Upper lobe of left lung (tissue), 6 donors: ENCODE results near the gene MYADML2. TPM values are rescaled to one million over a fixed set of nuclear protein-coding genes. Genes with fewer than 3 reads are reported as not detected.

ENCODE experiments used
- ATAC-seq, 2 donors: fragments of 200-7000 bp; cut with Tn5 transposase; one replicate each; pipeline ENCODE4 v1.9.1; 2022; ENCODE audit warnings: mild to moderate bottlenecking in 2 of 2, moderate library complexity in 2 of 2; ENCODE audit not compliant: low FRiP score in 2 of 2
- DNase-seq, 2 donors: peaks; one replicate each; pipeline ENCODE4 v3.0.0-alpha.2; 2019 to 2020
- H3K27ac ChIP-seq, 4 donors: fragments of 200-600 bp; sonication (generic); one replicate each; pipeline ENCODE4 v1.5.1; 2016 to 2019
- H3K27me3 ChIP-seq, 4 donors: fragments of 200-600 bp; sonication (generic); one replicate each; pipeline ENCODE4 v1.5.1; 2017 to 2019
- H3K36me3 ChIP-seq, 4 donors: fragments of 200-600 bp; sonication (generic); one replicate each; pipeline ENCODE4 v1.5.1; 2016 to 2019
- H3K4me1 ChIP-seq, 4 donors: fragments of 200-600 bp; sonication (generic); one replicate each; pipeline ENCODE4 v1.5.1; 2018 to 2019
- H3K4me3 ChIP-seq, 4 donors: fragments of 200-600 bp; sonication (generic); one replicate each; pipeline ENCODE4 v1.5.1; 2017 to 2019; ENCODE audit warnings: mild to moderate bottlenecking in 2 of 4, moderate library complexity in 1 of 4
- H3K9me3 ChIP-seq, 4 donors: fragments of 200-600 bp; sonication (generic); one replicate each; pipeline ENCODE4 v1.5.1; 2018 to 2019
- CTCF ChIP-seq, 6 experiments: fragments of 450-650 bp in 4 of 6; fragments of 200-600 bp in 2 of 6; sonication (generic) in 2 of 6; IDR thresholded peaks; one replicate each; pipeline ENCODE4 v1.5.1; 2016 to 2019; ENCODE audit warnings: antibody characterized with exemption in 6 of 6
- EP300 ChIP-seq, 4 donors: sonication (generic); formaldehyde crosslinking; IDR thresholded peaks; one replicate each; pipeline ENCODE4 v1.5.1; 2017; ENCODE audit warnings: antibody characterized with exemption in 4 of 4, control low read depth in 2 of 4
- POLR2A ChIP-seq, 4 donors: fragments of 450-650 bp; IDR thresholded peaks; one replicate each; pipeline ENCODE4 v1.5.1; 2016 to 2017; ENCODE audit warnings: antibody characterized with exemption in 4 of 4, mild to moderate bottlenecking in 2 of 4
- POLR2AphosphoS5 ChIP-seq, 2 donors: sonication (generic); formaldehyde crosslinking; IDR thresholded peaks; one replicate each; pipeline ENCODE4 v1.5.1; 2017; ENCODE audit warnings: antibody characterized with exemption in 2 of 2
- WGBS, 2 donors: methylation state at CpG; one replicate each; pipeline ENCODE4 v1.1.5; 2017 to 2018; 5-methylcytosine and 5-hydroxymethylcytosine counted together
- total RNA-seq, 6 donors: library from RNA; depleted of rRNA in 4 of 6; stranded (reverse); fragments of >200 nt in 4 of 6; gene quantifications; one replicate each; pipeline versions ENCODE4 v1.1.0 to v1.2.1, GENCODE V29; 2016 to 2021
- donor health status: DM: no; HTN: no; CAD: no; lungs with moderate emphysema.
- donor health status: DM: no; HTN: yes; CAD: no; lungs with severe emphysema.

Gene MYADML2
- total RNA-seq, 6 donors from 2014 or later, result not detected

GRCh38 chr17:81968396-81968745 is 21.3 kb upstream of the MYADML2 start:
- H3K27ac ChIP-seq, result peak overlapping the region in 3 of 4 donors; percentile 17 to 78 (median 55)
- H3K4me3 ChIP-seq, result peak overlapping the region in 1 of 4 donors; percentile 25
- WGBS, 2 donors, result 58 to 63% methylated on average over 7 of the region's 7 CpGs

GRCh38 chr17:81967533-81968395 is 20.7 kb upstream of the MYADML2 start:
- Histone ChIP-seq H3K4me1 (peaks cover 17 to 36% (median 21%) of the 10 kb centered on the region in 4 donors), H3K27ac (peak overlapping the region; percentile 17 to 78 (median 56))

More at GRCh38 chr17:81968396-81968745, 21.3 kb upstream of the MYADML2 start:
- no peak for ATAC-seq
- no peak for DNase-seq
- Histone ChIP-seq H3K27me3 (no peaks in the 10 kb centered on the region), H3K9me3 (no peaks in the 10 kb centered on the region), H3K36me3 (no peaks in the 10 kb centered on the region), H3K4me1 (peaks cover 17 to 36% (median 21%) of the 10 kb centered on the region in 4 donors)
- TF ChIP-seq POLR2AphosphoS5 (IDR thresholded peaks at IDR 0.05) (no peak), POLR2A (IDR thresholded peaks at IDR 0.05) (no peak), EP300 (IDR thresholded peaks at IDR 0.05) (no peak), CTCF (IDR thresholded peaks at IDR 0.05) (no peak)

GRCh38 chr17:81967244-81967532 is 20.2 kb upstream of the MYADML2 start:
- ATAC-seq (peak; percentile 4 to 40), DNase-seq (peak in 1 of 2 donors; percentile 85)
- peak overlapping the region in 1 of 4 donors; percentile 25 for H3K4me3 ChIP-seq
- H3K27me3 ChIP-seq, result peaks cover 0 to 10% (median under 1%) of the 10 kb centered on the region in 4 donors
- no peaks in the 10 kb centered on the region for H3K36me3 ChIP-seq
- WGBS, 2 donors, result 17 to 27% methylated on average over 2 to 5 of the region's 5 CpGs
- no peaks in the 10 kb centered on the region for H3K9me3 ChIP-seq
- H3K27ac ChIP-seq, result peak overlapping the region; percentile 17 to 78 (median 56)
- H3K4me1 ChIP-seq, result peaks cover 17 to 36% (median 21%) of the 10 kb centered on the region in 4 donors
- no peak for TF ChIP-seq CTCF (IDR thresholded peaks at IDR 0.05)
- TF ChIP-seq POLR2A (IDR thresholded peaks at IDR 0.05), result no peak
- TF ChIP-seq POLR2AphosphoS5 (IDR thresholded peaks at IDR 0.05), result no peak
- no peak for TF ChIP-seq EP300 (IDR thresholded peaks at IDR 0.05)

More at GRCh38 chr17:81967533-81968395, 20.7 kb upstream of the MYADML2 start:
- no peaks in the 10 kb centered on the region for H3K36me3 ChIP-seq
- H3K4me3 ChIP-seq, result peak overlapping the region in 3 of 4 donors; percentile 7 to 25 (median 20)
- H3K27me3 ChIP-seq, result peaks cover 0 to 4% (median 0%) of the 10 kb centered on the region in 4 donors
- ATAC-seq, result peak; percentile 84 to 85
- TF ChIP-seq CTCF (IDR thresholded peaks at IDR 0.05) (no peak), POLR2AphosphoS5 (IDR thresholded peaks at IDR 0.05) (peak in 1 of 2 donors; percentile 56)
- H3K9me3 ChIP-seq, result no peaks in the 10 kb centered on the region
- WGBS, 2 donors, result 17 to 24% methylated on average over 9 to 23 of the region's 36 CpGs
- DNase-seq, result peak; percentile 84 to 96

- ATAC-seq (peak; percentile 11 to 52), DNase-seq (peak; percentile 47 to 92)
These were observed 19.6 kb upstream of the MYADML2 start for GRCh38 chr17:81966343-81967243.

More at GRCh38 chr17:81966343-81967243, 19.6 kb upstream of the MYADML2 start:
- peak overlapping the region in 1 of 4 donors; percentile 25 for H3K4me3 ChIP-seq
- peak overlapping the region; percentile 17 to 78 (median 56) for H3K27ac ChIP-seq
- peaks cover 0 to 16% (median 4%) of the 10 kb centered on the region in 4 donors for H3K27me3 ChIP-seq
- H3K9me3 ChIP-seq, result no peaks in the 10 kb centered on the region
- WGBS, 2 donors, result 31 to 46% methylated on average over 19 to 30 of the region's 41 CpGs
- peaks cover 19 to 42% (median 22%) of the 10 kb centered on the region in 4 donors for H3K4me1 ChIP-seq
- no peaks in the 10 kb centered on the region for H3K36me3 ChIP-seq
- TF ChIP-seq CTCF (IDR thresholded peaks at IDR 0.05) (no peak), POLR2A (IDR thresholded peaks at IDR 0.05) (no peak), POLR2AphosphoS5 (IDR thresholded peaks at IDR 0.05) (peak; percentile 85 to 88), EP300 (IDR thresholded peaks at IDR 0.05) (peak in 1 of 4 donors; percentile 35)
